ENCODE measurements around the gene NTN1. TPM values are rescaled to one million over a fixed set of nuclear protein-coding genes. Genes with fewer than 3 reads are reported as not detected.

Gene NTN1
- polyA plus RNA-seq, 1 donor from 2014 or later = 16.2 TPM

DNA sequence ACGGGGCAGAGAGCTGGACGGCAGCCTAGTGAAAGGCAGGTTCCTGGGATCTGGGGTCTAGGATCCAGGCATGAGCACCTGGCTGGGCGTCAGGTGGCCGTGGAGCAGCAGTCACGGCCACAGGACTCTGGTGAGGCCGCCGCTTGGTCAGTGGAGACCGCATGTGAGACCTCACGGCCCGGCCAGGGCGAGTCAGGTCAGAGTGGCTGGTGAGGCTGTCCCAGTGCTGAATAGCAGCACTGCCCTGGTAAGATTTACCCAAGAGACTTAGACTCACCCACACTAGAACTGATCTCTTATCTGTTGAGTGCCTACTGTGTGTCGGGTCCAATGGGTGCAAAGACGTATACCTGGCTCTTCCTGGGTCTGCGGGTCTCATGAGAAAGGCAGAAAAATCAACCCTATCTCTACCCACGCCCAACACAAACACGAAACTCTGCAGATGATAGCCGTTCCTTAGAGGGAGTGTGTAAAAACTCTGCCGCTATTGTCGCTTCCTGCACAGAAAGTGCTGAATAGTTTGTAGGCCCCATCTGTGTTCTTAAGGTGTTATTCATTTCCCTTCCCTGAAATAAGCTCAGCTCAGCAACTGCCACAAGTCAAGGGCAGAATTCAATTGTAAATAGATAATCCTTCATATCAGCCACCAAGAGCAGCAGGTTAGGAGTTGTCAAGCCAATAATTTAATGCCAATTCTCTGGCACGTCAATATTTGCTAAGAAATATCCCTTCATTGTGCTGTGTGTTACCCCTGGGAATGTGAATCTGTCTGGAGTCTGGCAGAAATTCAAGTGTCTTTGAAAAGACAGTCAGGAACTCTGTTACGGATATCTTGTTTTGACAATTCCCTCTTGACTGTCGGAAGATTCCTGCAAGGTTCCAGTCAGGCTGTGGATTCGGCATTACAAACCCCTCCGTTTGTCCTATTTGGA lies 240.0 kb downstream of the NTN1 start:
- Histone ChIP-seq H2AFZ (ENCODE audit: low read depth, low read length) (no peak overlapping the region), H3K27me3 (ENCODE audit: insufficient read depth, low read depth, low read length) (no peaks in the 10 kb centered on the region), H3K36me3 (ENCODE audit: insufficient read depth, low read length) (no peaks in the 10 kb centered on the region), H3F3A (ENCODE audit: insufficient read depth, low read length, poor library complexity, severe bottlenecking) (no peaks in the 10 kb centered on the region), H3K9ac (ENCODE audit: low read length) (no peak overlapping the region), H3K9me3 (ENCODE audit: low read length) (no peaks in the 10 kb centered on the region), H3K9me2 (ENCODE audit: insufficient read depth, low read length) (no peaks in the 10 kb centered on the region), H3K79me2 (replicated peaks; ENCODE audit: insufficient read depth, low read length) (no peaks in the 10 kb centered on the region), H3K4me3 (ENCODE audit: low read length) (no peak overlapping the region), H3K4me2 (ENCODE audit: low read length) (no peak overlapping the region), H4K20me1 (ENCODE audit: insufficient read depth) (no peaks in the 10 kb centered on the region), H3K27ac (ENCODE audit: low read length) (no peak overlapping the region)
- TF ChIP-seq, protein P1, sequence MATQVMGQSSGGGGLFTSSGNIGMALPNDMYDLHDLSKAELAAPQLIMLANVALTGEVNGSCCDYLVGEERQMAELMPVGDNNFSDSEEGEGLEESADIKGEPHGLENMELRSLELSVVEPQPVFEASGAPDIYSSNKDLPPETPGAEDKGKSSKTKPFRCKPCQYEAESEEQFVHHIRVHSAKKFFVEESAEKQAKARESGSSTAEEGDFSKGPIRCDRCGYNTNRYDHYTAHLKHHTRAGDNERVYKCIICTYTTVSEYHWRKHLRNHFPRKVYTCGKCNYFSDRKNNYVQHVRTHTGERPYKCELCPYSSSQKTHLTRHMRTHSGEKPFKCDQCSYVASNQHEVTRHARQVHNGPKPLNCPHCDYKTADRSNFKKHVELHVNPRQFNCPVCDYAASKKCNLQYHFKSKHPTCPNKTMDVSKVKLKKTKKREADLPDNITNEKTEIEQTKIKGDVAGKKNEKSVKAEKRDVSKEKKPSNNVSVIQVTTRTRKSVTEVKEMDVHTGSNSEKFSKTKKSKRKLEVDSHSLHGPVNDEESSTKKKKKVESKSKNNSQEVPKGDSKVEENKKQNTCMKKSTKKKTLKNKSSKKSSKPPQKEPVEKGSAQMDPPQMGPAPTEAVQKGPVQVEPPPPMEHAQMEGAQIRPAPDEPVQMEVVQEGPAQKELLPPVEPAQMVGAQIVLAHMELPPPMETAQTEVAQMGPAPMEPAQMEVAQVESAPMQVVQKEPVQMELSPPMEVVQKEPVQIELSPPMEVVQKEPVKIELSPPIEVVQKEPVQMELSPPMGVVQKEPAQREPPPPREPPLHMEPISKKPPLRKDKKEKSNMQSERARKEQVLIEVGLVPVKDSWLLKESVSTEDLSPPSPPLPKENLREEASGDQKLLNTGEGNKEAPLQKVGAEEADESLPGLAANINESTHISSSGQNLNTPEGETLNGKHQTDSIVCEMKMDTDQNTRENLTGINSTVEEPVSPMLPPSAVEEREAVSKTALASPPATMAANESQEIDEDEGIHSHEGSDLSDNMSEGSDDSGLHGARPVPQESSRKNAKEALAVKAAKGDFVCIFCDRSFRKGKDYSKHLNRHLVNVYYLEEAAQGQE (IDR thresholded peaks at IDR 0.05; ENCODE audit: borderline replicate concordance) = no peak
- no peak for TF ChIP-seq SMC3 (conservative IDR thresholded peaks at IDR 0.05; ENCODE audit: poor library complexity)
- TF ChIP-seq EP300 (conservative IDR thresholded peaks at IDR 0.05; ENCODE audit: poor library complexity, severe bottlenecking) = peak; percentile 66
- peak; percentile 88 for TF ChIP-seq POLR2AphosphoS5 (IDR thresholded peaks at IDR 0.05)
- TF ChIP-seq TAF1 (IDR thresholded peaks at IDR 0.05; ENCODE audit: low read depth) = no peak
- no peak for TF ChIP-seq RAD21 (conservative IDR thresholded peaks at IDR 0.05)

DNA sequence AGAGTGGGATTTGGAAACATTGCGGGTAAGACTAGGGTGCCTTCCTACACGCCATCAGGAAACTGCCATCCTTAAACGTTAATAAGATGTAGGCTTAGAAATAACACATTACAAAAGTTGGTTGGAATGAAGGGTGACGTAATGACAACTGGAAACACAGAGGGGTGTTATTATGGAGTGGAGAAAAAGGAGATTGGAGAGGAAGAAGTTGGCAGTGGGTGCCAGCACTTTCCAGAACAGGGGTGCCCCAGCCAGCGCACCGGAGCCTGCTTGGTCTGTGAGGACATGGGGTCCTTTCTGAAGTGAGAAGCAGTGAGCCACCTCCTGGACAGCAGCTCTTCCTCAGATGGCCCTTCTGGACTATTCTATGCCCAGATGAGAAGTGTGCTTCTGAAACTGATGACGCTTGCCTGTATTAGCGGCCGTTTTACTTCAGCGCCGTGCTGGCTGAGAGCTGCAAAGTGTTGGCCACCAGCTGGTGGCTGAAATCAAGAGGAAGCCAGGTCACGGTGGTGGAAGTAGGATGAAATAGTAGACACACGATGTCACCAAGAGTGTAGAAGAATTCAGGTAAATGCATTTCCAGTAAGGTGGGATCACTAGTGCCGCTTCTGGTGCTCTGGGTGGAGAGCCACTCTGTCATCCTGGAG lies 244.8 kb downstream of the NTN1 start:
- no peaks in the 10 kb centered on the region for H4K20me1 ChIP-seq (ENCODE audit: insufficient read depth)
- TF ChIP-seq POLR2AphosphoS5 (IDR thresholded peaks at IDR 0.05) (no peak), MXI1 (conservative IDR thresholded peaks at IDR 0.05; ENCODE audit: poor library complexity, severe bottlenecking) (no peak), TAF1 (IDR thresholded peaks at IDR 0.05; ENCODE audit: low read depth) (no peak), SMC3 (conservative IDR thresholded peaks at IDR 0.05; ENCODE audit: poor library complexity) (no peak), EZH2 (IDR thresholded peaks at IDR 0.05; ENCODE audit: borderline replicate concordance, insufficient read depth, low read length, poor library complexity, severe bottlenecking) (no peak), EP300 (conservative IDR thresholded peaks at IDR 0.05; ENCODE audit: poor library complexity, severe bottlenecking) (no peak), RAD21 (conservative IDR thresholded peaks at IDR 0.05) (no peak)
- TF ChIP-seq, protein P2, sequence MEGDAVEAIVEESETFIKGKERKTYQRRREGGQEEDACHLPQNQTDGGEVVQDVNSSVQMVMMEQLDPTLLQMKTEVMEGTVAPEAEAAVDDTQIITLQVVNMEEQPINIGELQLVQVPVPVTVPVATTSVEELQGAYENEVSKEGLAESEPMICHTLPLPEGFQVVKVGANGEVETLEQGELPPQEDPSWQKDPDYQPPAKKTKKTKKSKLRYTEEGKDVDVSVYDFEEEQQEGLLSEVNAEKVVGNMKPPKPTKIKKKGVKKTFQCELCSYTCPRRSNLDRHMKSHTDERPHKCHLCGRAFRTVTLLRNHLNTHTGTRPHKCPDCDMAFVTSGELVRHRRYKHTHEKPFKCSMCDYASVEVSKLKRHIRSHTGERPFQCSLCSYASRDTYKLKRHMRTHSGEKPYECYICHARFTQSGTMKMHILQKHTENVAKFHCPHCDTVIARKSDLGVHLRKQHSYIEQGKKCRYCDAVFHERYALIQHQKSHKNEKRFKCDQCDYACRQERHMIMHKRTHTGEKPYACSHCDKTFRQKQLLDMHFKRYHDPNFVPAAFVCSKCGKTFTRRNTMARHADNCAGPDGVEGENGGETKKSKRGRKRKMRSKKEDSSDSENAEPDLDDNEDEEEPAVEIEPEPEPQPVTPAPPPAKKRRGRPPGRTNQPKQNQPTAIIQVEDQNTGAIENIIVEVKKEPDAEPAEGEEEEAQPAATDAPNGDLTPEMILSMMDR (IDR thresholded peaks at IDR 0.05; ENCODE audit: poor library complexity, severe bottlenecking) = no peak
- TF ChIP-seq, protein P1 (IDR thresholded peaks at IDR 0.05; ENCODE audit: borderline replicate concordance) = no peak
- H3F3A ChIP-seq (ENCODE audit: insufficient read depth, low read length, poor library complexity, severe bottlenecking) = no peaks in the 10 kb centered on the region
- no peak overlapping the region for H3K4me3 ChIP-seq (ENCODE audit: low read length)
- no peaks in the 10 kb centered on the region for H3K9me3 ChIP-seq (ENCODE audit: low read length)
- no peaks in the 10 kb centered on the region for H3K9me2 ChIP-seq (ENCODE audit: insufficient read depth, low read length)
- no peak overlapping the region for H3K27ac ChIP-seq (ENCODE audit: low read length)
- no peak overlapping the region for H3K9ac ChIP-seq (ENCODE audit: low read length)
- no peak overlapping the region for H3K4me2 ChIP-seq (ENCODE audit: low read length)
- no peaks in the 10 kb centered on the region for H3K79me2 ChIP-seq (replicated peaks; ENCODE audit: insufficient read depth, low read length)
- H3K27me3 ChIP-seq (ENCODE audit: insufficient read depth, low read depth, low read length) = no peaks in the 10 kb centered on the region
- H3K36me3 ChIP-seq (ENCODE audit: insufficient read depth, low read length) = no peaks in the 10 kb centered on the region
- H2AFZ ChIP-seq (ENCODE audit: low read depth, low read length) = no peak overlapping the region

All from neural cell (in vitro differentiated cells).